Esophagus squamous epithelium (tissue), 4 donors: ENCODE data around the gene FZD10.

Experiments used
- CTCF ChIP-seq, 6 experiments: fragments of 450-650 bp in 4 of 6; fragments of 200-600 bp in 2 of 6; sonication (generic) in 2 of 6; IDR thresholded peaks; one replicate each; pipeline ENCODE4 v1.5.1; 2016 to 2019; ENCODE audit warnings: antibody characterized with exemption in 6 of 6, mild to moderate bottlenecking in 4 of 6, moderate library complexity in 4 of 6
- POLR2A ChIP-seq, 4 donors: fragments of 450-650 bp; IDR thresholded peaks; one replicate each; pipeline ENCODE4 v1.6.1; 2017; ENCODE audit warnings: antibody characterized with exemption in 4 of 4, mild to moderate bottlenecking in 4 of 4, moderate library complexity in 3 of 4

GRCh38 chr12:130181211-130181610, 18.9 kb downstream of the FZD10 start:
- TF ChIP-seq CTCF (IDR thresholded peaks at IDR 0.05): no peak
- no peak for TF ChIP-seq POLR2A (IDR thresholded peaks at IDR 0.05)
